Ramos (cell line): Measurements from ENCODE around the gene CDCA5.
"Not testable (repeated sequence)": the region's sequence is repeated elsewhere in the genome, so short reads cannot be mapped to it uniquely, and the experiment has no call there.

Source experiments
- in situ Hi-C: fragments of 300-500 bp; cut with MboI; formaldehyde crosslinking; loops from one replicate; pipeline ENCODE4 v1.14.3; 2022; ENCODE audit warnings: low sequenced_read_pairs; ENCODE audit not compliant: unreplicated experiment

Gene CDCA5

DNA sequence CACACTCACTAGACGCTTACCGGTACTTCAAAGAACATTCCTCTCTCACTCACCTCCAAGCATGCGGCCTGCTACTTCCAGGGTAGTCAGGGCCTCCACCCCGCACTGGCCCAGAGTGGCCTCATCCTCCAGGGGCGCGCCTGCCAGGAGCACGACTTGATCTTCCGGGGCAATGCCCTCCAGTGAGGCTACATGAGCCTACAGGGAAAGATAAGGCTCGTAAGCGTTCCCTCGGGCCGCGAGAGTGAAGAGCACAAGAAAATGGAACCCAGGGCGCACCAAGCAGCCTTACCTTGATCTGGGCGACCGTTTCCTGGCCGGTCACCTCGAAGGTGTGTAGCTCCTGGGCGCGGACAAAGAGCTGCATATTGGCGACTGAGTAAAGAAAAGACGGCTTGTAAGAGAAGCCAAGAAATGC, 37.6 kb upstream of the CDCA5 start:
- in situ Hi-C loops: no loop called here

DNA sequence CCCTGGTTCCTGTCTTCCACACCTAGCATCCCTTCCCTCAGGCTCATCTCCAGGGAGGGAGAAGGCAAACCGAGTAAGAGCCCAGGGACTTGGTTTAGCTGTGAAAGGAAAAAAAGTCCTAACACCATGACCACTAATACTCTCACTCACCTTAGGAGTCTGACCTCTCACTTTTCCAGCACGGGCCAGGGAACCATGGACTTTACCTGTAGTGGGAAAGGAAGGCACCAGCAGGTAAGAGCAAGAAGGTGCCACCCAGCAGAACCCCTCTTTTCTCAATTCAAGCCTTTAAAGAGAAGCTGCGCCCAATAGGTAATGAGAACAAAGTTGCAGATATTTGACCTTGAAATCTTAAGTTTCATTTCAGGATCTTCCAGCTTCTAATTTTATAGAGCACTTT, 37.0 kb upstream of the CDCA5 start:
- in situ Hi-C loops: no loop called here

DNA sequence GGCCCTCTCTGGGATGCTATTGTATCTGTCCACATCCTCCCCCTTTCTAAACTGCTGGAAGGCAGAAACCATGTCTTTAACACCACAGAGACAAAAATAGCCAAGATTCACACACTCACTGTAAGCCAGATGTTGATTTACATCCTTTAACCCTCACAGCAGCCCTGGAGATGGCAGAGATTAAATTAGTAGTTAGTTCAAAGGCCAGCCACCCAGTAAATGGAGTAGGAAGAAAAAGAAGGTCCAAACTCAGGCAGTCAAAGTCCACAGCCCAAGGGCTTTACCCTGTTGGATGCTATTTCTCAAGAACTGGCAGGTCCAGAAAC, 35.8 kb upstream of the CDCA5 start:
- in situ Hi-C loops: no loop called here

DNA sequence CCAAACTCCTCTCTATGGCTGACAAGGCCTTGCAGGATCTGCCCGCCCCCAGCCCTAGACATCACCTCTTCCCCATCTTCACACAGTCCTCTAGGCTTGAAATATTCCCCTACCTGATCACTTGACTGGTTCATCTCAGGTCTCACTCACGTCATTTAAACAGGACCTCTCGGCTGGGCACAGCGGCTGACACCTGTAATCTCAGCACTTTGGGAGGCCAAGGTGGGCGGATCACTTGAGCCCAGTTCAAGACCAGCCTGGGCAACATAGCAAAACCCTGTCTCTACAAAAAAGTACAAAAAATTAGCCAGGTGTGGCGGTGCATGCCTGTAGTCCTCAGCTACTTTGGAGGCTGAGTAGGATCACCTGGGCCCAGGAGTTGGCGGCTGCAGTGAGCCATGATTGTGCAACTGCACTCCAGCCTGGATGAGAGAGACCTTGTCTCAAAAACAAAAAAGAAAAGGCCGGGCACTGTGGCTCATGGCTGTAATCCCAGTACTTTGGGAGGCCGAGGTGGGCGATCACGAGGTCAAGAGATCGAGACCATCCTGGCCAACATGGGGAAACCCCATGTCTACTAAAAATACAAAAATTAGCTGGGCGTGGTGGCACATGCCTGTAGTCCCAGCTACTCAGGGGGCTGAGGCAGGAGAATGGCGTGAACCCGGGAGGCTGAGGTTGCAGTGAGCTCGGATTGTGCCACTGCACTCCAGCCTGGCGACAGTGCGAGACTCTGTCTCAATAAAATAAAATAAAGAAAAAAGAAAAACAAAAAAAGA, 35.2 kb upstream of the CDCA5 start:
- in situ Hi-C loops: not testable (repeated sequence)

DNA sequence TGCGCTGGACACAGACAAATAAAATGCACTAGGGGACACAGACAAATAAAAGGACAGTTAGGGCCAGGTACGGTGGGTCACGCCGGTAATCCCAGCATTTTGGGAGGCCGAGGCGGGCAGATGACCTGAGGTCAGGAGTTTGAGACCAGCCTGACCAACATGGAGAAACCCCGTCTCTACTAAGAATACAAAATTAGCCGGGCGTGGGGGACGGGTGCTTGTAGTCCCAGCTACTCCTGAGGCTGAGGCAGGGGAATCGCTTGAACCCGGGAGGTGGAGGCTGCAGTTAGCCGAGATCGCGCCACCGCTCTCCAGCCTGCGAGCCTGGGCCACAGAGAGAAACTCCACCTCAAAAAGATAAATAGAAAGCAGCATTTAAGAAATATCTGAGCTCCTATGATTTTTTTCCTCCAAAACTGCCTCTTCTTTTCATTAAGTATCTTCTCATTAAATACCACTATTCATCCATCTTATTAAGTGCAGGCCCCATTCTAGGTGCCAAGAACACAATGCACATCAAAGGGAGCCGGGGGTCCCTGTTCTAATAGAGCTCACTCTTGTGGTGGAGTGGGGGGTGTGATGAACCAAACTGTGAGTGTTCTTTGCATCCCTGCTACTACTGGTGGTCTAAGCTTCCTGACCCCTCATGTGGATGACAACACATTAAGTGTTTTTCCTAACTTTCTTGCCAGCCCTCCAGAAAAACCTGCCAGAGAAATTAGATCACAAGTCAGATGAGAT, 34.4 kb upstream of the CDCA5 start:
- in situ Hi-C loops: no loop called here

DNA sequence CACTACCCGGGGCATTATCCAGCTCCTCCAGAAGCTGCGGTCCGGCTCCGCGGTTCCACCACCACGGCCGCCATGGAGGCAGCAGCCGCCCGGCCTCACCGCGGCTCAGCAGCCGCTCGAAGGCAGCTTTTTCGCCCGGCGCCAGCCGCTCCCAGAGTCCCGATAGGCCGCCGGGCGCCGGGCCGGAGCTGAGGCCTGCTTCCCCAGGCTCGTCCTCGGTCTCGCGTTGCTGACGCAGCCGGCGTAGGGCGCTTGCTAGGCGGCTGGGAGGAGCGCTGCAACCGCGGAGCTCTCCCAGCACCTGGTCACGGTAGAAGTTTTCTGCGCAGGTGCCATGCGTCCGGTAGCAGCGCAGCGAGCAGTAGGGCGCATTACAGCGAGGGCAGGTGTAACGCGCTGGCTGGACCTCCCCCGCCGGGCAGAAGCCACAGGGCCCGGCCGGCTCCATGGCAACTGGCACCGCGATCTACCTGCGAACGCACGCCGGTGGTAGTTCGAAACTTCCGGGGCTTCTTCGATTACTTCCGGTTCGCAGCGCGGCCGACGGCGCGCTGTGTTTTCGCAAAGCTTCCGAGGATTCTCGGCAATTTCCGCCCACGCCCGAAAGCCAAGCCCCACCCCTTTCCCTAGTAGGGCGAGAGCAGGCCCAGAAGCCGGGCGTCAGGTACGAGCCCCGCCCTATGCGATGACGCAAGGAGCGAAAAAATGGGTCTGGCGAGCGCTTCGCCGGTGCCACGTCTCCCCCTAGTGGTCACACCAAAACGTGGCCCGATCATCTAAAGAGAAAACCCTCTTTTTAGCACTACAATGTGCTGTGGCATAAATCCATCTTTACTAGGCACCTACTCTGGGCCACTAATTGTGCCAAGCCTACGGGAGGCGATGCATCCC, 33.6 kb upstream of the CDCA5 start, which contains the start of gene ZNHIT2:
Gene ZNHIT2, minus strand, starts transcription at position 496 of the 891 bp plus-strand sequence. Its CDS starts 48 bp downstream, at position 448.
- in situ Hi-C loops: no loop called here

DNA sequence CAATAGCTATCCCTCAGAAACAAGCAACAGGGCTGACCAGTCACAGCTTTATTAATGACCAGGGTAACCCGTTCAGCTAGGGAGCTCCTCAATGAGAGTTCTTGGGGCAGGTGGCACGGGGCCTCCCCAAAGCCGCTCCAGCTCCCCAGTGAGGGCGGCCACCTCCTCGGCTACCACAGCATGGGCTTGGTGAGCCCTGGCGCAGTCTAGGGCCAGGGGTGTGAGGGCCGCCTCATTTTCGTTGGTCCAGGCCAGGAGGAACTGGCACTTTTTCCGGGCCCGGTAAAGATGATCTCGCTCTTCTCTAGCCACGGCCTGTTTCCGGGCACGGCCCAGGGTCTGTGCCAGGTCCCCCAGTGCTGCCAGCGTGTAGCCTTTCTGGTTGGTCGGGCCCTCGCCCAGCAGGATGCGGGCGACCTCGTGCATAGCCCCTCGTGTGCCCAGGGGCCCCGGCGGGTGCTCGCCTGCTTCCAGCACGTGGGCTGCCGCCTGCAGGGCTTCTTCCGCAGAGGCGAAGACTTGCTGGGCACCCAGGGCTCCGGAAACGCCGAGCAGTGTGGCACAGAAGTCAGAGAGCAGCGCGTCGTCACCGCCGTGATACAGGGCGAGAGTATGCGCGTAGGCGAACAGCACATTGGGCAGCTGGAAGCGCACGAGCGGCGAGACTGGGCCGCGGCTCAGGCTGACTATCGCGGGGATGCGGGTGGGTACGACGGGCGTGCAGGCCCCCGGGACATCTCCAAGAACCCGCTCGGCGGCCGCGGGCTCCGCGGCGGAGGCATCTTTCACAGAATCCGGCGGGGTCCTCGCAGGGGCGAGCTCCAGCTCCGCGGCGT, 32.7 kb upstream of the CDCA5 start:
- in situ Hi-C loops: no loop called here

DNA sequence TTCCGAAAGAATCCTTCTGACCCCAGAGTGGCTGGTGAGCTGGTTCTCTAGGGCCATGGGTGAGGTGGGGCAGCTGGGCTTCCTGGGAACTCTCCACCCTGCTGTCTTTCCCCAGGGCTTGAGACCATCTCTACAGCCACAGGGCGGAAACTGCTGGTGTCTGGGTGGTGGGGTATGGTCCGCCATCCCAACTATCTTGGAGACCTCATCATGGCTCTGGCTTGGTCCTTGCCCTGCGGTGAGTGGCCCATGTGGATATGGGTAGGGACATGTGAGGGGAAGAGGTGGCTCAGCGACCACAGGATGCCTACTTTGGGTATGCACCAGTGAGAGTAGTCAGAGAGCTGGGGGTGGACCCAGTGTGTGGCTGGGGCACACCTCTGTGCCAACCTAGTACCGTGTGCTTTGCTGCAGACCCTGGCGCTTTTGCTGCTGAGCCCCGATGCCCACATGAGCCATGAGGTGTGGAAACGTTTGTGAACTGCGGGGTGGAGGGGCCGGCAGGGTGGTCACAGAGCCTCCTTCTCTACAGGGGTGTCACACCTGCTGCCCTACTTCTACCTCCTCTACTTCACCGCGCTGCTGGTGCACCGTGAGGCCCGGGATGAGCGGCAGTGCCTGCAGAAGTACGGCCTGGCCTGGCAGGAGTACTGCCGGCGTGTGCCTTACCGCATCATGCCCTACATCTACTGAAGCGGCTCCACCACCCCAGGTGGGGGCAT, 31.7 kb upstream of the CDCA5 start:
- in situ Hi-C loops: no loop called here

DNA sequence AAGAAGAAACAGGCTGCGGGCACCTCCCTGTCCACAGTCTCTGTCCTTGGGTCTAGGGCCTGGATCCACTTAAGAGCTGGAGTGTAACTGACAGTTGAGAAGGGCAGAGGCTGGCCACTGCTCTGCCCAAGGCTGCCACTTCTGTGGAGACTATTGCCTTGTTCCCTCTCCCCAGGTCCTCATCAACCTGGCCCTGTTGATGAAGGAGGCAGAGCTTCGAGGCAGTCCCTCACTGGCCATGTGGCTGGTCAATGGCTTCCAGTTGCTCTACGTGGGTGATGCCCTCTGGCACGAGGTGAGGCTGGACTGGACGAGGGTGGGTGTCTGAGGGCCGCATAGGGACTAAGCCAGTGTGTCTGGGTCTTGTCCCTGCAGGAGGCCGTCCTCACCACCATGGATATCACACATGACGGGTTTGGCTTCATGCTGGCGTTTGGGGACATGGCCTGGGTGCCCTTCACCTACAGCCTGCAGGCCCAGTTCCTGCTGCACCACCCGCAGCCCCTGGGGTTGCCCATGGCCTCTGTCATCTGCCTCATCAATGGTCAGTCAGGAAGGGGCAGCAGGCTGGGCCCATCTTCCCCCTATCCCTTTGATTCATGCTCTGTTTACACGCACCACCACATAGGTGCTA, 30.8 kb upstream of the CDCA5 start:
- in situ Hi-C loops: loop anchor here (5.0 kb wide), 2 partner anchors 68 to 267 kb away; partner anchors contain the start of gene CAPN1

DNA sequence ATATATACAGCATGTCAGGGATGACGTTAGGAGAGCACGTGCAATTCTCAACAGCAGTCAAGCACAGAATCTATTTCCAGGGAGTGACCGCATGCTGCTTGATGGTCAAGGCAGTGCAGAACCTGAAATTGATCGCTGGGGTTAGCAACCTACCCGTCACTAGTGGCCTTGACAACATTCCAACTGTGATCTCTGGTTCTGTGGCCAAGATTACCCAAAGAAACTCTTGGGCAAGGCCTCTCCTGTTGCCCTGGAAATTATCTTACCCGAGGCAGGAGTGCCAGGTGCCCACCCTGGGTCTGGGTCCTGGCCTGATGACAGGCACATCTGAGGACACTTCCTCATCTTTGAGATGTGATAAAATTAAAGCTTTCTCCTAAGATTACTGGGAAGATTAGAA, 30.0 kb upstream of the CDCA5 start:
- in situ Hi-C loops: loop anchor here (5.0 kb wide), 2 partner anchors 68 to 267 kb away; partner anchors contain the start of gene CAPN1

DNA sequence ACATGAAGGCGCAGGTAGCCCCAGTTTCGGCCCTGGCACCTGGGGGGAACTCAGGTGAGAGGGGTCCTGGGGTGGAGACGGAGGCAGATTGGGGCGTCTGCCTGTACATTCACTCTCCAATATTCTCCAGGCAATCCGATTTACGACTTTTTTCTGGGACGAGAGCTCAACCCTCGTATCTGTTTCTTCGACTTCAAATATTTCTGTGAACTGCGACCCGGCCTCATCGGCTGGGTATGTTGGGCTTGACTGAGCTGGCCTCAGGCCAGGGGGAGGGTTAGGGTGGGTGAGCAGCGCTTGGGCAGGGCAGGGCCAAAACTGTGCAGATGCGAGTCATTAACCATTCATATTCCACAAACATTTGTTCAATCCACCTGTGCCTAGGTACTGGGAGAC, 29.5 kb upstream of the CDCA5 start:
- in situ Hi-C loops: loop anchor here (5.0 kb wide), 2 partner anchors 69 to 266 kb away; partner anchors contain the start of gene CAPN1

DNA sequence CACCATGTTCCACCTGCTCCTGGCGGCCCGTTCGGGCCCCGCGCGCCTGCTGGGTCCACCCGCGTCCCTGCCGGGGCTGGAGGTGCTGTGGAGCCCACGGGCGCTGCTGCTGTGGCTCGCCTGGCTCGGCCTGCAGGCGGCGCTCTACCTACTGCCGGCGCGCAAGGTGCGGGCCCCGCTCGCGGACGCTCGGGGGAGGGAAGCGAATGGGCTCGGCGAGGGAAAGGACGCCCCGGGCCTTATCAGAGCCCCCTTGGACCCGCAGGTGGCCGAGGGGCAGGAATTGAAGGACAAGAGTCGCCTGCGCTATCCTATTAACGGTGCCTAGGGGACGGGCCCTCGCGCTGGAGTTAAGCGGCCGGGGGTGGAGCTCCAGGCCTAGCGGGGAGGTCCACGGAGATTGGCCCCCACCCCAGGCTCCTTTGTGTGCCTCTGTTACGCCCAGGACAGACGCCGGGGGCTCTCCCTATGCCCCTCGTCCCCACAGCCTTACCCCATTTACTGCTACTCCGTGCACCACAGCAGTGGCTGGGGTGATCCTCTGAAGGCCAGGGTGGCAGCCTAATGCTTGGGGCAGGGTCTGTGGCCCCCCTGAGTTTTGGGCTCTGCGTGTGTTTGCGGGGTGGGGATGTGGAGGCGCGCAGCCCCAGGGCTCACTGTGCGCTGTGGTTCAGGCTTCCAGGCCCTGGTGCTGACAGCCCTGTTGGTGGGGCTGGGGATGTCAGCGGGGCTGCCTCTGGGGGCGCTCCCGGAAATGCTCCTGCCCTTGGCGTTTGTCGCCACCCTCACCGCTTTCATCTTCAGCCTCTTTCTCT, 28.9 kb upstream of the CDCA5 start:
- in situ Hi-C loops: loop anchor here (5.0 kb wide), 2 partner anchors 70 to 265 kb away; partner anchors contain the start of gene CAPN1

DNA sequence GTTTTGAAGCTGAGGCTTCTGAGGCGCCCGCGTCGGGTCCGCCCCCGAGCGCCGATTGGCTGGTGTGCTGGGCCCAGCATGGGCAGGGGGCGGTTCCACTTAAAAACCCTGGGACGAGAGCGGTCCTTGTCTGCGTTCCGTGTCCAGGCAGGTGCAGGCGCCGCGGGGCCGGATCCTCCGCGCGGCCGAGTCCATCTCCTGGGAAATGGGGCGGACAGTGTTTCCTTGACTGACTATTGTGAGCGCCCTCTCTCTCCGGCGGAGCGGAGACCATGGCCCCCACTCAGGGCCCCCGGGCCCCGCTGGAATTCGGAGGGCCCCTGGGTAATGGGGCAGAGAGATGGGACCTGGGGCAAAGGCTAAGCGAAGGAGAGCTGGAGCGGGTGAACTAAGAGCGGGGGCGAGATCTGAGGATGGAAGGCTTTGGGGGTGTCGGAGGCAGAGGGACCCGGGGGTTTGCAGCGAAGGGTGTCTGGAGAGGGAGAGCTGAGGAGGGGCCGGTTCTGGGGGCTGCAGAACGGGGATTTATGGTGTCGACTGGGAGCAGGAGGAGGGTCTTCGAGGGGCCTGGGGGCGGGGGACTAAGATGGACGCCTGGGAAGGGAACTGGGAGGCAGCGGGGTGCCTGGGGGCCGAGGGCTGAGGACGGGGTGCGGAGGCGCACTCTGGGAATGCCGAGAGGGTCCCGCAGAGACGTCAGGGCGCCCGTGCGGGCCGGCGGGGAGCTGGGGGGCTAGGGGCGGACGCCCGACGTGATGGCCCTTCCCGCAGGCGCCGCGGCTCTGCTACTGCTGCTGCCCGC, 28.1 kb upstream of the CDCA5 start, which contains the start of gene TM7SF2:
Gene TM7SF2, plus strand, starts transcription at position 129 of the 802 bp plus-strand sequence. Its CDS starts 144 bp downstream, at position 273.
- in situ Hi-C loops: loop anchor here (5.0 kb wide), 2 partner anchors 70 to 265 kb away; partner anchors contain the start of gene CAPN1

DNA sequence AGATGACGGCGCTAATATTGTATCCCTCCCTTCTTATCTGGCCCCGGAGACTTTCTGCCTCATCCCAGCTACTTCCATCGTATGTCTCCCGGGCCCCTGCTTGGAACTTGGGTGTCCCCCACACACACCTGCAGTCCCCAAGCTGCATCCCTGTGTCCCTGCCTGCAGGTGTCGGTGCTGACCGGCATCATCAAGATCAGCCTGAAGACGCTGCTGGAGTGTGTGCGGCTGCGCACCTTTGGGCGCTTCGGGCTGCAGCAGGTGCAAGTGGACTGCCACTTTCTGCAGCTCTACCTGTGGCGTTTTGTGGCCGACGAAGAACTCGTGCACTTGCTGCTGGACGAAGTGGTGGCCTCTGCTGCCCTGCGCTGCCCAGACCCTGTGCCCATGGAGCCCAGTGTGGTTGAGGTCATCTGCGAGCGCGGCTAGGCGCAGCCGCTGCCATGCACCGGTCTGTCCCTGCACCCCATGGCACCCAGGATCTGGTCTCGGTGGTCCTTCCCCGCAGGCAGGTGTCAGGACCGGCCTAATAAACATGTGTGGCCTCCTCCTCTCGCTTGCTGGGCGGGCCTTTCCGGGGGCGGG, 27.4 kb upstream of the CDCA5 start:
- in situ Hi-C loops: loop anchor here (5.0 kb wide), 2 partner anchors 71 to 264 kb away; partner anchors contain the start of gene CAPN1

DNA sequence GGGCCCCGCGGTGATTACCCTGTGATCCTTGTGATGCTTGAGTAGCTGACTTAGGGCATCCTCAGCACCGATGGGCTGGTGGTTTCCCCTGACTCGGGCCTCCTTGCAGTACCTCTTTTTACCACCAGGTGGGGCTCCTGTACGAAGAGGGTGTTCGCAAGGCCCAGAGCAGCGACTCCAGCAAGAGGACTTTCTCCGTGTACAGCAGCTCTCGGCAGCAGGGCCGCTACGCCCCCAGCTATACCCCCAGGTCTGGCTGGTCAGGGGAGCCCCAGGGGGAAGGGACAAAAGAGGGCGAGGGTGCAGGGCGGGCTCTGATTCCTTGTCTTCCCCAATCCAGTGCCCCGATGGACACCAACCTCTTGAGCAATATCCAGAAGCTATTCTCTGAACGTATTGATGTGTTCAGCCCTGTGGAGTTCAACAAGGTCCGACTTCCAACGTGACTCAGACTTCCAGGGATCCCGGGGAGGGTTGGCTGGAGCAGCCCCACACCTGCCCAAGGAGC, 26.6 kb upstream of the CDCA5 start:
- in situ Hi-C loops: loop anchor here (5.0 kb wide), 2 partner anchors 72 to 263 kb away; partner anchors contain the start of gene CAPN1
